GM18951 (cell line): Measurements from ENCODE around the gene ACADS.

Source experiments
- POLR2A ChIP-seq: IDR thresholded peaks from 4 replicates; pipeline ENCODE4 v1.6.1; 2011; ENCODE audit warnings: mild to moderate bottlenecking; ENCODE audit not compliant: insufficient read length, insufficient read depth; ENCODE audit errors: extremely low read depth
- in situ Hi-C: fragments of 300-500 bp; cut with MboI; formaldehyde crosslinking; loops from one replicate; pipeline ENCODE4 v1.12.0; 2022; ENCODE audit warnings: low sequenced_read_pairs, mixed read lengths, inconsistent platforms; ENCODE audit not compliant: unreplicated experiment

ACADS gene

GRCh38 chr12:120725659-120726509 lies at the start of gene ACADS:
Gene ACADS (plus strand): TSS chr12:120725826. CDS start chr12:120725886, 60 bp downstream.
- TF ChIP-seq POLR2A = peak; percentile 88
- in situ Hi-C loops = no loop called here

DNA sequence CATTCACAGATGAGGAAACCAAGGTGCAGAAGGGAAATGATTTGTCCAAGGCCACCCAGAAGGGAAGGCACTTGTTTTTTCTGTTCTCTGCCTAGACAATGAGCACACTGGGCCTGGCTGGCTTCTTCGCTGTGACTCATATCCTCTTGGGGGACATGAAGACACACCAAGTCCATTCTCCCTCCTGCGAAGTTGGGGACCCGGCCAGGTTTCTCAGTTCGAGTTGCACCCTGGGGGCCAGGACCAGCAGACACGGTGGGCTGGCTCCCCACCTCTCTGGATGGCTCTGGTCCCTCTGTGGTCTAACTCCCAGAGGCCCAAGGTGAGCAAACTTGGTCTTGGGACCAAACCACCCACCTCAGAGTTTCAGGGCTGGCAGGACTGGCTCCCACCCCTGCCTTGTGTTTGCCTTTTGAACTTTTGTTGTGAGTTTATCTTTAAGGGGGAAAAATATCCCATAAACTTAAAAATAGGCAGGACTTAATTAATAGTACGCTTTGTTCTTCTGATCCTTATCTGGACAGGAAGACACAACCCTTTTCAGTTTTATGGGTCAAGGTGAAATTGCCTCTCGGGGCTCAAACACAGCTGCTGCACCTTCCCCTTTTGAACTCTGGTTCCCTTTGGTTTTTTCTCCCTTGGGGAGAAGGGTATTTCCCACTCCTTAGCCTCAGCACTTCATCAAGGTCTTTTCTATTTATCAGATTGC lies 47.7 kb upstream of the ACADS start:
- TF ChIP-seq POLR2A = no peak
- in situ Hi-C loops = no loop called here

GRCh38 chr12:120678572-120678971 lies 47.1 kb upstream of the ACADS start:
- in situ Hi-C loops = no loop called here
- no peak for TF ChIP-seq POLR2A

GRCh38 chr12:120680165-120680738 lies 45.4 kb upstream of the ACADS start:
- TF ChIP-seq POLR2A = no peak
- in situ Hi-C loops = no loop called here

DNA sequence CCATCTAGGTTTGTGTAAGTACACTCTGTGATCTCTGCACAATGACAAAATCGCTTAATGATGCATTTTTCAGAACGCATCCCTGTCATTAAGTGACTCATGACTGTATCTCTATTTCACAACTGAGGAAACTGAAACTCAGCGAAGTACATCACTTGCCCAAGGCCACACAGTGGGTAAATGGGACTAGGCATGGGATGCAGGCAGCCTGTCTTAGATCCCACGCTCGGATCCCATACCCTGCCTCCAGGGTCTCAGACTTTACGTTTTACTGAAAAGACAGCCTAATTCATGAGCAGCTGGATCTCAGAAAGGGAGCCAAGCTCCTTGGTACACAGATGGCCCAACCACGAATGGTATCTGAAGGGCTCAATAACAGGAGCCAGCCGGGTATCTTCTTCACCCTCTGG lies 41.1 kb upstream of the ACADS start:
- TF ChIP-seq POLR2A = peak; percentile 15
- in situ Hi-C loops = no loop called here

- in situ Hi-C loops = no loop called here
- TF ChIP-seq POLR2A = no peak
Measured at GRCh38 chr12:120685522-120685921, 40.1 kb upstream of the ACADS start.

DNA sequence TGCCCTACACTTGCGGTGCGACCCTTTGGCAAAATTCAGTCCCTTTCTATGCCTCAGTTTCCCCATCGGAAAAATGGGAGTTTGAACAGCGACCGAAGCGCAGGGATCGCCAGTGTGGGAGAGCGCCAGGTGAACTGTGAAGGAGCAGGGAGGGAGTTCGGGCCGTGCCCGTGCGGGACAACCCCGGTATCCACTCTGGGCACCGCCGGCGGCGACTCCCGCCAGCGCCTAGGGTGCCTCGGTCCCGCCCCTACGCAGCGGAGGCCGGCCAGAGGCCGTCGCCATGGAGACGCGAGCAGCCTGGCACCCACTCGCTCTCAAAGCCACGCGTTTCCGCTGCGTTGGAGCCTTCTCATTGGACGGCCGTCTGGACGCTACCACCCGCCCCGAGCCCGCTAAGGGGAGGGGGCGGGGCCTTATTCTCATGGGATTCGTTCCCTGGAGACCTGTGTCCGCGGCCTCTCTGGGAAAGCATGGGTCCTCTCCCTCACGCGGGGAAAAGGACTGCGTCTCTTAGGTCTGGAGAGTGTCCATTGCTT lies 39.4 kb upstream of the ACADS start:
- in situ Hi-C loops = no loop called here
- peak; percentile 82 for TF ChIP-seq POLR2A

- peak; percentile 88 for TF ChIP-seq POLR2A
- in situ Hi-C loops = no loop called here
Measured at GRCh38 chr12:120686690-120687577, 38.7 kb upstream of the ACADS start, which contains the start of gene MLEC. Gene MLEC (plus strand): TSS chr12:120687149. CDS start chr12:120687297, 148 bp downstream.

DNA sequence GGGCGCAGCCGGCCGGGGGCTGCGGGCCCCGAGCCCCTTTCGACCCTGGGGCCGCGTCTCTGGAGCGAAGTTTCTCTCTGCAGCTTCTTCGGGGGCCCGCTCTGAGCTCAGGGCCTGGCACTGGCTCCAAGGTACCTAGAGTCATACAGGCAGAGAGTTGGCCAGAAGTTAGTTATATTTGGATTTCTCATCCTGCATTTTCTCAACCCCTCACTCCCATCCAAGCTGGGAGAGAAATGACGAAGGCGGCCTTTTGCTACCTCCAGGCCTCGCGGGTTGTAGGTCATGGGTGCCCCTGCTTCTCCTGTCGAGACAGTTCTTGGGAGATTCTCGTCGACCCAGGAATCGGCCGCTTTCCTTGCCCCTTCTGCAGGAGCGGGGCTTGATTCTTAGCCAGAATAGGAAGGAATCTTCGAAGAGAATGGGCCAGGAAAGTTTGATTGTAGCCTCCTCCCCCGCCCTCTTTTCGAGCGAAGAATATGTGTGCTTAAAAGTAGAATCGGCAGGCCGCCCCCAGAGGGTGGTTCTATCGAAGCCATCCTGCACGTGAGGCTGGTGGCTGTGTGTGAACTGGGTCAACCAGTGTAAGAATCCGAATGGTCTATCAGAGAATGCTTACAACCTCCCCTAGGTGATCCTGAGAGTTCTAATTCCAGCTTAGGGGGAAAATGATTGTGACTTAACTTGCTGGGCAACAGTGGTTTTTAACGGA lies 37.9 kb upstream of the ACADS start:
- peak; percentile 19 for TF ChIP-seq POLR2A
- in situ Hi-C loops = no loop called here

- no peak for TF ChIP-seq POLR2A
- in situ Hi-C loops = no loop called here
Measured at GRCh38 chr12:120688527-120689071, 37.0 kb upstream of the ACADS start.

GRCh38 chr12:120689397-120690082 lies 36.1 kb upstream of the ACADS start:
- TF ChIP-seq POLR2A = no peak
- in situ Hi-C loops = no loop called here
